Skeletal muscle tissue (tissue), 4 donors: ENCODE data around the gene HMCN1. TPM values are rescaled to one million over a fixed set of nuclear protein-coding genes. Genes with fewer than 3 reads are reported as not detected.
"Not testable (repeated sequence)": the region's sequence is repeated elsewhere in the genome, so short reads cannot be mapped to it uniquely, and the experiment has no call there.

ENCODE experiments used
- H3K27ac ChIP-seq: one replicate; pipeline ENCODE4 v1.7.0; 2013; ENCODE audit warnings: mild to moderate bottlenecking, low read depth, low read length, inconsistent platforms
- H3K27me3 ChIP-seq, 3 donors: one replicate each; pipeline ENCODE4 v1.7.0; 2013; ENCODE audit warnings: low read length in 3 of 3; ENCODE audit not compliant: control insufficient read depth in 3 of 3, insufficient read depth in 3 of 3
- H3K36me3 ChIP-seq, 3 donors: one replicate each; pipeline ENCODE4 v1.7.0; 2013; ENCODE audit warnings: low read length in 3 of 3; ENCODE audit not compliant: control insufficient read depth in 3 of 3, insufficient read depth in 3 of 3
- H3K4me1 ChIP-seq, 3 donors: one replicate each; pipeline ENCODE4 v1.7.0; 2013; ENCODE audit warnings: low read length in 3 of 3, mild to moderate bottlenecking in 3 of 3; ENCODE audit not compliant: control insufficient read depth in 3 of 3, insufficient read depth in 3 of 3
- H3K4me3 ChIP-seq, 3 donors: one replicate each; pipeline ENCODE4 v1.7.0; 2013; ENCODE audit warnings: low read length in 3 of 3
- H3K9ac ChIP-seq, 3 donors: one replicate each; pipeline ENCODE4 v1.7.0; 2013; ENCODE audit warnings: low read length in 3 of 3, mild to moderate bottlenecking in 3 of 3, moderate library complexity in 2 of 3, low read depth in 1 of 3
- H3K9me3 ChIP-seq, 3 donors: one replicate each; pipeline ENCODE4 v1.7.0; 2013; ENCODE audit warnings: low read length in 3 of 3; ENCODE audit not compliant: control insufficient read depth in 3 of 3
- total RNA-seq: library from RNA; depleted of rRNA; stranded (reverse); fragments of >200 nt; gene quantifications from one replicate; pipeline ENCODE4 v1.2.3, GENCODE V29; 2014
- donor health status: Osteomylitis.

Gene HMCN1
- total RNA-seq, 1 donor from 2014 or later, result 16.7 TPM

- H3K9me3 ChIP-seq, result no peaks in the 10 kb centered on the region
- H3K27ac ChIP-seq, result no peak overlapping the region
- no peak overlapping the region for H3K9ac ChIP-seq
- H3K36me3 ChIP-seq, result no peaks in the 10 kb centered on the region
- no peak overlapping the region for H3K4me3 ChIP-seq
- no peaks in the 10 kb centered on the region for H3K4me1 ChIP-seq
- H3K27me3 ChIP-seq, result no peaks in the 10 kb centered on the region
These were observed 445.0 kb downstream of the HMCN1 start for GRCh38 chr1:186179231-186179630.

- Histone ChIP-seq H3K9ac (no peak overlapping the region), H3K27ac (no peak overlapping the region), H3K9me3 (no peaks in the 10 kb centered on the region), H3K4me3 (no peak overlapping the region), H3K4me1 (no peaks in the 10 kb centered on the region), H3K27me3 (no peaks in the 10 kb centered on the region), H3K36me3 (peaks cover 0 to 3% (median 0%) of the 10 kb centered on the region in 3 donors)
These were observed 449.0 kb downstream of the HMCN1 start for GRCh38 chr1:186183219-186183618.

GRCh38 chr1:186183970-186184628 lies 449.9 kb downstream of the HMCN1 start:
- Histone ChIP-seq H3K36me3 (peaks cover 0 to 4% (median 0%) of the 10 kb centered on the region in 3 donors), H3K4me3 (no peak overlapping the region), H3K9ac (no peak overlapping the region)

GRCh38 chr1:186186251-186186650 lies 452.1 kb downstream of the HMCN1 start:
- not testable (repeated sequence) for H3K36me3 ChIP-seq, H3K4me1 ChIP-seq, H3K27ac ChIP-seq, H3K4me3 ChIP-seq, H3K9me3 ChIP-seq, H3K9ac ChIP-seq, H3K27me3 ChIP-seq

More at GRCh38 chr1:186183970-186184628, 449.9 kb downstream of the HMCN1 start:
- H3K4me1 ChIP-seq, result no peaks in the 10 kb centered on the region
- H3K27ac ChIP-seq, result no peak overlapping the region
- H3K27me3 ChIP-seq, result no peaks in the 10 kb centered on the region
- no peaks in the 10 kb centered on the region for H3K9me3 ChIP-seq

- Histone ChIP-seq H3K4me1 (no peaks in the 10 kb centered on the region), H3K9me3 (no peaks in the 10 kb centered on the region)
These were observed 453.4 kb downstream of the HMCN1 start for GRCh38 chr1:186187601-186188000.

GRCh38 chr1:186188004-186188539 lies 453.9 kb downstream of the HMCN1 start:
- Histone ChIP-seq H3K9me3 (no peaks in the 10 kb centered on the region), H3K4me1 (no peaks in the 10 kb centered on the region), H3K4me3 (no peak overlapping the region), H3K27ac (no peak overlapping the region), H3K27me3 (no peaks in the 10 kb centered on the region), H3K36me3 (peaks cover 0 to 9% (median 0%) of the 10 kb centered on the region in 3 donors), H3K9ac (no peak overlapping the region)

More at GRCh38 chr1:186187601-186188000, 453.4 kb downstream of the HMCN1 start:
- Histone ChIP-seq H3K9ac (no peak overlapping the region), H3K27ac (no peak overlapping the region), H3K4me3 (no peak overlapping the region), H3K27me3 (no peaks in the 10 kb centered on the region), H3K36me3 (peaks cover 0 to 9% (median 0%) of the 10 kb centered on the region in 3 donors)

GRCh38 chr1:186188736-186189135 lies 454.5 kb downstream of the HMCN1 start:
- no peaks in the 10 kb centered on the region for H3K9me3 ChIP-seq
- no peaks in the 10 kb centered on the region for H3K27me3 ChIP-seq
- H3K4me1 ChIP-seq, result no peaks in the 10 kb centered on the region
- H3K36me3 ChIP-seq, result peaks cover 0 to 9% (median 0%) of the 10 kb centered on the region in 3 donors
- H3K27ac ChIP-seq, result no peak overlapping the region
- no peak overlapping the region for H3K9ac ChIP-seq
- no peak overlapping the region for H3K4me3 ChIP-seq

- Histone ChIP-seq H3K27ac (no peak overlapping the region), H3K4me3 (no peak overlapping the region), H3K9me3 (no peaks in the 10 kb centered on the region), H3K27me3 (no peaks in the 10 kb centered on the region), H3K9ac (no peak overlapping the region), H3K4me1 (no peaks in the 10 kb centered on the region), H3K36me3 (peaks cover 0 to 9% (median 0%) of the 10 kb centered on the region in 3 donors)
These were observed 455.0 kb downstream of the HMCN1 start for GRCh38 chr1:186189156-186189555.

GRCh38 chr1:186191511-186191910 lies 457.3 kb downstream of the HMCN1 start:
- Histone ChIP-seq H3K4me3 (no peak overlapping the region), H3K36me3 (peaks cover 0 to 9% (median 0%) of the 10 kb centered on the region in 3 donors), H3K4me1 (no peaks in the 10 kb centered on the region), H3K9me3 (no peaks in the 10 kb centered on the region), H3K27ac (no peak overlapping the region), H3K27me3 (no peaks in the 10 kb centered on the region), H3K9ac (no peak overlapping the region)

GRCh38 chr1:186193224-186193623 lies 459.0 kb downstream of the HMCN1 start:
- H3K36me3 ChIP-seq, result peaks cover 0 to 7% (median 0%) of the 10 kb centered on the region in 3 donors
- H3K4me3 ChIP-seq, result no peak overlapping the region
- no peaks in the 10 kb centered on the region for H3K27me3 ChIP-seq
- H3K9me3 ChIP-seq, result no peaks in the 10 kb centered on the region
- H3K9ac ChIP-seq, result no peak overlapping the region
- no peak overlapping the region for H3K27ac ChIP-seq
- no peaks in the 10 kb centered on the region for H3K4me1 ChIP-seq
